ENCODE measurements around the gene NMNAT2. TPM values are rescaled to one million over a fixed set of nuclear protein-coding genes. Genes with fewer than 3 reads are reported as not detected.

The NMNAT2 gene
- total and polyA plus RNA-seq, 2 of the 13 experiments (the other 11 are each of a cell fraction or from before 2014, with no cell fraction given) = not detected

DNA sequence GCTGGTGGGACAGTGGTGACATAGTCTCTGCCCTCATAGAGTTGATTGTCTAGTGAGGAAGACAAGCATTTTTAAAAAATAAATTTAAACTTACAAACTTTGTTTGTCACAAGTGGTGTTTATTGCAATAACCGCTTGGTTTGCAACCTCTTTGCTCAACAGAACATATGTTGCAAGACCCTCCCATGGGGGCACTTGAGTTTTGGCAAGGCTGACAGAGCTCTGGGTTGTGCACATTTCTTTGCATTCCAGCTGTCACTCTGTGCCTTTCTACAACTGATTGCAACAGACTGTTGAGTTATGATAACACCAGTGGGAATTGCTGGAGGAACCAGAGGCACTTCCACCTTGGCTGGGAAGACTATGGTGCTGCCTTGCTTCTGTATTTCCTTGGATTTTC is 173.7 kb downstream of the NMNAT2 start:
- no peak overlapping the region for H2AFZ ChIP-seq (ENCODE audit: low read length)
- H3K4me2 ChIP-seq (ENCODE audit: low read depth, low read length) = no peak overlapping the region
- intact Hi-C loops (cut with micrococcal nuclease; ENCODE audit: unreplicated experiment) (no loop called here), in situ Hi-C loops (cut with HindIII; ENCODE audit: extremely low pct_ligation_motif_present, low pct_unique_long_range_greater_than_20kb) (no loop called here)
- no peak overlapping the region for H3K4me3 ChIP-seq (replicated peaks in 1 of 3; ENCODE audit: insufficient read depth in 1 of 3, low read depth in 2 of 3, low read length in 3 of 3)
- peaks cover 0 to 9% of the 10 kb centered on the region in 2 experiments; a peak in 2 of 5 replicates for H3K27me3 ChIP-seq (ENCODE audit: control insufficient read depth in 1 of 2, insufficient read depth in 2 of 2, low read length in 2 of 2)
- no peaks in the 10 kb centered on the region for H3K79me2 ChIP-seq (ENCODE audit: insufficient read depth, low read length)
- CTCF ChIA-PET (ENCODE audit: low intra/inter-chr PET ratio, low total read pairs) = no interaction called here
- ATAC-seq = no peak
- H3K9ac ChIP-seq (ENCODE audit: insufficient read depth, low read depth, low read length) = no peak overlapping the region
- POLR2A ChIA-PET = no interaction called here
- TF ChIP-seq CEBPB (IDR thresholded peaks at IDR 0.05; ENCODE audit: borderline replicate concordance, low read depth, low read length) = peak; percentile 37; the same call in 1 of the 2 replicates
- no peak for TF ChIP-seq NCOR1 (IDR thresholded peaks at IDR 0.05; ENCODE audit: borderline replicate concordance, low read length)
- no peak for FAIRE-seq
- H3K9me3 ChIP-seq (ENCODE audit: low read length) = no peaks in the 10 kb centered on the region
- H3K36me3 ChIP-seq (replicated peaks in 1 of 2; ENCODE audit: control insufficient read depth in 1 of 2, insufficient read depth in 2 of 2, low read length in 2 of 2) = no peaks in the 10 kb centered on the region
- DNase-seq (ENCODE audit: low spot score) = no peak
- no TSS peak for BruUV-seq (replicated peaks)
- no peak overlapping the region for H3K27ac ChIP-seq (ENCODE audit: extremely low read length, insufficient read depth, low read length)
- no peaks in the 10 kb centered on the region for H4K20me1 ChIP-seq (ENCODE audit: insufficient read depth, low read length)
- H3K4me1 ChIP-seq (ENCODE audit: insufficient read depth, low read length) = no peaks in the 10 kb centered on the region
- 0% methylated on average over 1 of the region's 1 CpG for WGBS (ENCODE audit: low lambda C conversion rate)

- peaks cover 0 to 12% of the 10 kb centered on the region in 2 experiments; a peak in 2 of 5 replicates for H3K27me3 ChIP-seq (ENCODE audit: control insufficient read depth in 1 of 2, insufficient read depth in 2 of 2, low read length in 2 of 2)
- CTCF ChIA-PET (ENCODE audit: low intra/inter-chr PET ratio, low total read pairs) = no interaction called here
- no peak overlapping the region for H3K4me2 ChIP-seq (ENCODE audit: low read depth, low read length)
- BruUV-seq (replicated peaks) = no TSS peak
- H3K79me2 ChIP-seq (ENCODE audit: insufficient read depth, low read length) = no peaks in the 10 kb centered on the region
- in situ Hi-C loops (cut with HindIII; ENCODE audit: extremely low pct_ligation_motif_present, low pct_unique_long_range_greater_than_20kb) (no loop called here), intact Hi-C loops (cut with micrococcal nuclease; ENCODE audit: unreplicated experiment) (no loop called here)
- no peak for ATAC-seq
- no peak overlapping the region for H3K4me3 ChIP-seq (replicated peaks in 1 of 3; ENCODE audit: insufficient read depth in 1 of 3, low read depth in 2 of 3, low read length in 3 of 3)
- POLR2A ChIA-PET = no interaction called here
- no peaks in the 10 kb centered on the region for H3K9me3 ChIP-seq (ENCODE audit: low read length)
- H4K20me1 ChIP-seq (ENCODE audit: insufficient read depth, low read length) = no peaks in the 10 kb centered on the region
- no peak overlapping the region for H3K27ac ChIP-seq (ENCODE audit: extremely low read length, insufficient read depth, low read length)
- no peak overlapping the region for H3K9ac ChIP-seq (ENCODE audit: insufficient read depth, low read depth, low read length)
- no peaks in the 10 kb centered on the region for H3K36me3 ChIP-seq (replicated peaks in 1 of 2; ENCODE audit: control insufficient read depth in 1 of 2, insufficient read depth in 2 of 2, low read length in 2 of 2)
- 43% methylated on average over 5 of the region's 5 CpGs for WGBS (ENCODE audit: low lambda C conversion rate)
- DNase-seq (ENCODE audit: low spot score) = no peak
- FAIRE-seq = no peak
- no peak overlapping the region for H2AFZ ChIP-seq (ENCODE audit: low read length)
- H3K4me1 ChIP-seq (ENCODE audit: insufficient read depth, low read length) = no peaks in the 10 kb centered on the region
- TF ChIP-seq ZFX (CRISPR knock-in tag; IDR thresholded peaks at IDR 0.05; ENCODE audit: low read depth) = no peak
- no peak for TF ChIP-seq SNAI1 (CRISPR knock-in tag; IDR thresholded peaks at IDR 0.05; ENCODE audit: borderline replicate concordance)
- TF ChIP-seq POLR2AphosphoS2 (IDR thresholded peaks at IDR 0.05; ENCODE audit: low read depth, low read length) = no peak
- no peak for TF ChIP-seq ZNF253 (CRISPR knock-in tag; IDR thresholded peaks at IDR 0.05; ENCODE audit: borderline replicate concordance)
- TF ChIP-seq, protein P1, sequence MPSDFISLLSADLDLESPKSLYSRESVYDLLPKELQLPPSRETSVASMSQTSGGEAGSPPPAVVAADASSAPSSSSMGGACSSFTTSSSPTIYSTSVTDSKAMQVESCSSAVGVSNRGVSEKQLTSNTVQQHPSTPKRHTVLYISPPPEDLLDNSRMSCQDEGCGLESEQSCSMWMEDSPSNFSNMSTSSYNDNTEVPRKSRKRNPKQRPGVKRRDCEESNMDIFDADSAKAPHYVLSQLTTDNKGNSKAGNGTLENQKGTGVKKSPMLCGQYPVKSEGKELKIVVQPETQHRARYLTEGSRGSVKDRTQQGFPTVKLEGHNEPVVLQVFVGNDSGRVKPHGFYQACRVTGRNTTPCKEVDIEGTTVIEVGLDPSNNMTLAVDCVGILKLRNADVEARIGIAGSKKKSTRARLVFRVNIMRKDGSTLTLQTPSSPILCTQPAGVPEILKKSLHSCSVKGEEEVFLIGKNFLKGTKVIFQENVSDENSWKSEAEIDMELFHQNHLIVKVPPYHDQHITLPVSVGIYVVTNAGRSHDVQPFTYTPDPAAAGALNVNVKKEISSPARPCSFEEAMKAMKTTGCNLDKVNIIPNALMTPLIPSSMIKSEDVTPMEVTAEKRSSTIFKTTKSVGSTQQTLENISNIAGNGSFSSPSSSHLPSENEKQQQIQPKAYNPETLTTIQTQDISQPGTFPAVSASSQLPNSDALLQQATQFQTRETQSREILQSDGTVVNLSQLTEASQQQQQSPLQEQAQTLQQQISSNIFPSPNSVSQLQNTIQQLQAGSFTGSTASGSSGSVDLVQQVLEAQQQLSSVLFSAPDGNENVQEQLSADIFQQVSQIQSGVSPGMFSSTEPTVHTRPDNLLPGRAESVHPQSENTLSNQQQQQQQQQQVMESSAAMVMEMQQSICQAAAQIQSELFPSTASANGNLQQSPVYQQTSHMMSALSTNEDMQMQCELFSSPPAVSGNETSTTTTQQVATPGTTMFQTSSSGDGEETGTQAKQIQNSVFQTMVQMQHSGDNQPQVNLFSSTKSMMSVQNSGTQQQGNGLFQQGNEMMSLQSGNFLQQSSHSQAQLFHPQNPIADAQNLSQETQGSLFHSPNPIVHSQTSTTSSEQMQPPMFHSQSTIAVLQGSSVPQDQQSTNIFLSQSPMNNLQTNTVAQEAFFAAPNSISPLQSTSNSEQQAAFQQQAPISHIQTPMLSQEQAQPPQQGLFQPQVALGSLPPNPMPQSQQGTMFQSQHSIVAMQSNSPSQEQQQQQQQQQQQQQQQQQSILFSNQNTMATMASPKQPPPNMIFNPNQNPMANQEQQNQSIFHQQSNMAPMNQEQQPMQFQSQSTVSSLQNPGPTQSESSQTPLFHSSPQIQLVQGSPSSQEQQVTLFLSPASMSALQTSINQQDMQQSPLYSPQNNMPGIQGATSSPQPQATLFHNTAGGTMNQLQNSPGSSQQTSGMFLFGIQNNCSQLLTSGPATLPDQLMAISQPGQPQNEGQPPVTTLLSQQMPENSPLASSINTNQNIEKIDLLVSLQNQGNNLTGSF (CRISPR knock-in tag; IDR thresholded peaks at IDR 0.05) = no peak
- no peak for TF ChIP-seq SCMH1 (CRISPR knock-in tag; IDR thresholded peaks at IDR 0.05; ENCODE audit: borderline replicate concordance)
- TF ChIP-seq ZNF782 (CRISPR knock-in tag; IDR thresholded peaks at IDR 0.05; ENCODE audit: borderline replicate concordance) = no peak
- no peak for TF ChIP-seq NR2C2 (CRISPR knock-in tag; IDR thresholded peaks at IDR 0.05; ENCODE audit: borderline replicate concordance)
- TF ChIP-seq SUZ12 (IDR thresholded peaks at IDR 0.05; ENCODE audit: low read depth, low read length) = no peak
Measured at GRCh38 chr1:183243161-183244050, 174.8 kb downstream of the NMNAT2 start.

All from HepG2 (cell line).